Calu3 (cell line): ENCODE data around the gene PCGF1. TPM values are rescaled to one million over a fixed set of nuclear protein-coding genes. Genes with fewer than 3 reads are reported as not detected.

Source experiments
- BruUV-seq: library from RNA; stranded (reverse); fragments of 400-500 nt; replicated peaks from 2 replicates; lab custom pipeline; 2021; lab: Mats Ljungman, UMichigan
- CTCF ChIA-PET: fragments of 300-600 bp; sonication (Branson Sonifier 250); formaldehyde crosslinking; loops from one replicate; lab custom pipeline; 2022; ENCODE audit warnings: antibody characterized with exemption; lab: Charles Lee
- DNase-seq: peaks from one replicate; pipeline ENCODE4 v3.0.0; 2022
- H3K27ac Mint-ChIP-seq: one replicate; pipeline ENCODE4 v1.8.0; 2022; ENCODE audit warnings: mixed read lengths; ENCODE audit not compliant: unreplicated experiment
- H3K27me3 Mint-ChIP-seq: one replicate; pipeline ENCODE4 v1.8.0; 2022; ENCODE audit warnings: mixed read lengths; ENCODE audit not compliant: unreplicated experiment
- H3K36me3 Mint-ChIP-seq: one replicate; pipeline ENCODE4 v1.8.0; 2022; ENCODE audit warnings: mild to moderate bottlenecking, moderate library complexity, mixed read lengths; ENCODE audit not compliant: insufficient read depth, unreplicated experiment
- H3K4me1 Mint-ChIP-seq: one replicate; pipeline ENCODE4 v1.8.0; 2022; ENCODE audit warnings: mild to moderate bottlenecking, low read depth, mixed read lengths; ENCODE audit not compliant: unreplicated experiment
- H3K4me3 Mint-ChIP-seq: one replicate; pipeline ENCODE4 v1.8.0; 2022; ENCODE audit warnings: mild to moderate bottlenecking, low read depth, moderate library complexity, mixed read lengths; ENCODE audit not compliant: unreplicated experiment
- H3K9me3 Mint-ChIP-seq: one replicate; pipeline ENCODE4 v1.8.0; 2022; ENCODE audit warnings: low read depth, mixed read lengths; ENCODE audit not compliant: unreplicated experiment
- CTCF ChIP-seq: fragments of 200-600 bp; IDR thresholded peaks from one replicate; pipeline ENCODE4 v1.8.0; 2022; ENCODE audit warnings: antibody characterized with exemption; ENCODE audit not compliant: unreplicated experiment
- intact Hi-C: fragments of 100-400 bp; cut with micrococcal nuclease; formaldehyde crosslinking; loops from one replicate; pipeline ENCODE4 v1.10.0; 2022; ENCODE audit not compliant: unreplicated experiment
- total RNA-seq: library from RNA; stranded (reverse); gene quantifications from 2 replicates; pipeline ENCODE4 v1.2.3, GENCODE V29; 2022

PCGF1 gene
- total RNA-seq, 1 experiment from 2014 or later, result 25.9 TPM

GRCh38 chr2:74524955-74525716 is 17.6 kb upstream of the PCGF1 start:
- Mint-ChIP-seq H3K9me3 (no peaks in the 10 kb centered on the region), H3K36me3 (peaks cover 41% of the 10 kb centered on the region), H3K27me3 (peaks cover 27% of the 10 kb centered on the region), H3K4me3 (no peak overlapping the region), H3K4me1 (peaks cover 11% of the 10 kb centered on the region), H3K27ac (no peak overlapping the region)
- CTCF ChIA-PET, result no interaction called here
- no peak for DNase-seq
- no TSS peak for BruUV-seq
- no peak for TF ChIP-seq CTCF
- intact Hi-C loops, result no loop called here

- Mint-ChIP-seq H3K9me3 (no peaks in the 10 kb centered on the region), H3K4me1 (peaks cover 11% of the 10 kb centered on the region), H3K36me3 (peaks cover 30% of the 10 kb centered on the region), H3K4me3 (no peak overlapping the region), H3K27me3 (peaks cover 38% of the 10 kb centered on the region), H3K27ac (no peak overlapping the region)
- CTCF ChIA-PET, result no interaction called here
- BruUV-seq, result no TSS peak
- no peak for TF ChIP-seq CTCF
- no peak for DNase-seq
- intact Hi-C loops, result no loop called here
Measured at GRCh38 chr2:74524005-74524404, 16.5 kb upstream of the PCGF1 start.

- Mint-ChIP-seq H3K36me3 (peaks cover 19% of the 10 kb centered on the region), H3K4me1 (no peaks in the 10 kb centered on the region), H3K9me3 (no peaks in the 10 kb centered on the region), H3K27me3 (peaks cover 53% of the 10 kb centered on the region), H3K27ac (no peak overlapping the region), H3K4me3 (no peak overlapping the region)
- TF ChIP-seq CTCF, result no peak
- intact Hi-C loops, result no loop called here
- CTCF ChIA-PET, result no interaction called here
- DNase-seq, result no peak
- BruUV-seq, result no TSS peak
Measured at GRCh38 chr2:74522516-74522915, 15.0 kb upstream of the PCGF1 start.

- Mint-ChIP-seq H3K4me3 (no peak overlapping the region), H3K36me3 (peaks cover 8% of the 10 kb centered on the region), H3K27ac (no peak overlapping the region), H3K4me1 (no peaks in the 10 kb centered on the region), H3K27me3 (peaks cover 92% of the 10 kb centered on the region), H3K9me3 (no peaks in the 10 kb centered on the region)
- intact Hi-C loops, result no loop called here
- no peak for TF ChIP-seq CTCF
- no peak for DNase-seq
- no TSS peak for BruUV-seq
- CTCF ChIA-PET, result no interaction called here
Measured at GRCh38 chr2:74516650-74517049, 9.2 kb upstream of the PCGF1 start.
